Measurements from ENCODE around the gene PDE3A.

DNA sequence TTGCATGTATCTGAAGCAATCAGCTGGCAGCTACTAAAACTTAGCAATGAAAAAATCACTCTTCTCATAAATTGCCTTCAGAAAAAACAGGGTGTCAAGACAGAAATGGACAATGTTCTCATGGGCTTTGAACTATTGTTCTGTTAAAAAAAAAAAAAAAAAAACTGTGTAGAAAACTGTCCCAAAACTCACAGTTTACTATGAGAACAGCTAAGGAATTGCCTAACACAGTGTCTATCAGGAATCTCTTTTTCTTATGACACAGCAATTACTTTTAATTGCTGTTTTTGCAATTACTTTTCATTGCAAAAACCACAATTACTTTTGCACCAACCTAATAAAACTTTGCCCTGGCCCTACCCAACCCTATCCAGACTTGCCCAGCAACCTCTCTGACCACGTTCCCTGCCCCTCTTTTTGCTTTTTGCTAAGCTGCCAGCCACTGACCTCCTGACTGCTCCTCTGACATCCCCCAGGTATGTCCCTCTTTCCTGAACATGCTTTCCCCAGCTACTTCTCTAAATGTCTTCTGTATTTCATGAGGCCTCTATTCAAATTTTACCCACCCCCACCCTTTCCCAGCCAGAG, 258.8 kb downstream of the PDE3A start:
- TF ChIP-seq, protein P1, sequence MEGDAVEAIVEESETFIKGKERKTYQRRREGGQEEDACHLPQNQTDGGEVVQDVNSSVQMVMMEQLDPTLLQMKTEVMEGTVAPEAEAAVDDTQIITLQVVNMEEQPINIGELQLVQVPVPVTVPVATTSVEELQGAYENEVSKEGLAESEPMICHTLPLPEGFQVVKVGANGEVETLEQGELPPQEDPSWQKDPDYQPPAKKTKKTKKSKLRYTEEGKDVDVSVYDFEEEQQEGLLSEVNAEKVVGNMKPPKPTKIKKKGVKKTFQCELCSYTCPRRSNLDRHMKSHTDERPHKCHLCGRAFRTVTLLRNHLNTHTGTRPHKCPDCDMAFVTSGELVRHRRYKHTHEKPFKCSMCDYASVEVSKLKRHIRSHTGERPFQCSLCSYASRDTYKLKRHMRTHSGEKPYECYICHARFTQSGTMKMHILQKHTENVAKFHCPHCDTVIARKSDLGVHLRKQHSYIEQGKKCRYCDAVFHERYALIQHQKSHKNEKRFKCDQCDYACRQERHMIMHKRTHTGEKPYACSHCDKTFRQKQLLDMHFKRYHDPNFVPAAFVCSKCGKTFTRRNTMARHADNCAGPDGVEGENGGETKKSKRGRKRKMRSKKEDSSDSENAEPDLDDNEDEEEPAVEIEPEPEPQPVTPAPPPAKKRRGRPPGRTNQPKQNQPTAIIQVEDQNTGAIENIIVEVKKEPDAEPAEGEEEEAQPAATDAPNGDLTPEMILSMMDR (conservative IDR thresholded peaks at IDR 0.05; ENCODE audit: low read depth, low read length), result no peak
- no peak for TF ChIP-seq EZH2 (IDR thresholded peaks at IDR 0.05; ENCODE audit: low read length, unreplicated experiment)
- TF ChIP-seq EZH2phosphoT487 (IDR thresholded peaks at IDR 0.05; ENCODE audit: borderline replicate concordance, low read length), result no peak

Data from PC-3 (cell line).